Mucosa of descending colon (tissue), 3 donors: ENCODE data around the gene RICTOR. TPM values are rescaled to one million over a fixed set of nuclear protein-coding genes. Genes with fewer than 3 reads are reported as not detected.

ENCODE experiments used
- ATAC-seq: fragments of 200-7000 bp; cut with Tn5 transposase; one replicate; pipeline ENCODE4 v1.9.1; 2020; ENCODE audit warnings: mild to moderate bottlenecking, moderate library complexity
- DNase-seq, 3 donors: peaks; one replicate each; pipeline ENCODE4 v3.0.0-alpha.2; 2020
- H3K36me3 ChIP-seq: fragments of 200-600 bp; one replicate; pipeline ENCODE4 v1.8.0; 2021; ENCODE audit warnings: low read depth, mild to moderate bottlenecking
- H3K4me1 ChIP-seq: fragments of 200-600 bp; one replicate; pipeline ENCODE4 v1.8.0; 2021; ENCODE audit warnings: low read depth, mild to moderate bottlenecking
- H3K4me3 ChIP-seq: fragments of 200-600 bp; one replicate; pipeline ENCODE4 v1.8.0; 2021; ENCODE audit warnings: mild to moderate bottlenecking
- H3K9me3 ChIP-seq: fragments of 200-600 bp; one replicate; pipeline ENCODE4 v1.8.0; 2021; ENCODE audit warnings: mild to moderate bottlenecking
- intact Hi-C, 2 donors: fragments of 100-400 bp; cut with DNase I in 1 of 2; cut with micrococcal nuclease in 1 of 2; formaldehyde crosslinking; loops; one replicate each; pipeline versions ENCODE4 v1.11.0 to v1.11.1; 2022; cut with DNase I, micrococcal nuclease
- total RNA-seq, 3 donors: library from RNA; stranded (reverse); fragmentation: NEBNext Ultra II Directional in 2 of 3; extraction: Animal tissue kit (Norgen Biotek cat#: 25700) in 2 of 3; gene quantifications; one replicate each; pipeline versions ENCODE4 v1.2.1 to v1.2.4, GENCODE V29; 2021 to 2023
- TF ChIP-seq, protein P1 (sequence below): fragments of 200-600 bp; IDR thresholded peaks from one replicate; pipeline ENCODE4 v1.8.0; 2022; ENCODE audit warnings: antibody characterized with exemption, mild to moderate bottlenecking
- donor health status: DM: no; HTN: no; CAD: no; lungs with moderate emphysema.
- donor health status: DM: no; HTN: no; CAD: no.
- donor health status: DM: no; HTN: yes; CAD: no.

Gene RICTOR
- total RNA-seq, 3 donors from 2014 or later, result 24.3 to 41.9 (median 36.5) TPM

DNA sequence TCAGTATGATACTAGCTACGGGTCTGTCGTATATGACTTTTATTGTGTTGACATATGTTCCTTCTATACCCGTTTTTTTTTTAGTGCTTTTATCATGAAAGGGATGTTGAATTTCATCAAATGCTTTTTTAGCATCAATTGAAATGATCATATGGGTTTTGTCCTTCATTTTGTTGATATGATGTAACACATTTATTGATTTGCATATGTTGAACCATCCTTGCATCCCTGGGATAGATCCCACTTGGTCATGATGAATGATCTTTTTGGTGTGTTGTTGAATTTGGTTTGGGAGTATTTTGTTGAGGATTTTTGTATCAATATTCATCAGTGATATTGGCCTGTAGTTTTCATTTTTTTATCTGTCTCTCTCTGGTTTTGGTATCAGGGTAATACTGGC is 177.4 kb downstream of the RICTOR start:
- H3K4me1 ChIP-seq, result no peaks in the 10 kb centered on the region
- no peak overlapping the region for H3K4me3 ChIP-seq
- H3K36me3 ChIP-seq, result no peaks in the 10 kb centered on the region
- TF ChIP-seq, protein P1, sequence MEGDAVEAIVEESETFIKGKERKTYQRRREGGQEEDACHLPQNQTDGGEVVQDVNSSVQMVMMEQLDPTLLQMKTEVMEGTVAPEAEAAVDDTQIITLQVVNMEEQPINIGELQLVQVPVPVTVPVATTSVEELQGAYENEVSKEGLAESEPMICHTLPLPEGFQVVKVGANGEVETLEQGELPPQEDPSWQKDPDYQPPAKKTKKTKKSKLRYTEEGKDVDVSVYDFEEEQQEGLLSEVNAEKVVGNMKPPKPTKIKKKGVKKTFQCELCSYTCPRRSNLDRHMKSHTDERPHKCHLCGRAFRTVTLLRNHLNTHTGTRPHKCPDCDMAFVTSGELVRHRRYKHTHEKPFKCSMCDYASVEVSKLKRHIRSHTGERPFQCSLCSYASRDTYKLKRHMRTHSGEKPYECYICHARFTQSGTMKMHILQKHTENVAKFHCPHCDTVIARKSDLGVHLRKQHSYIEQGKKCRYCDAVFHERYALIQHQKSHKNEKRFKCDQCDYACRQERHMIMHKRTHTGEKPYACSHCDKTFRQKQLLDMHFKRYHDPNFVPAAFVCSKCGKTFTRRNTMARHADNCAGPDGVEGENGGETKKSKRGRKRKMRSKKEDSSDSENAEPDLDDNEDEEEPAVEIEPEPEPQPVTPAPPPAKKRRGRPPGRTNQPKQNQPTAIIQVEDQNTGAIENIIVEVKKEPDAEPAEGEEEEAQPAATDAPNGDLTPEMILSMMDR, result no peak
- H3K9me3 ChIP-seq, result peaks cover 4% of the 10 kb centered on the region
- ATAC-seq (no peak), DNase-seq (no peak)
- intact Hi-C loops, result no loop called here

DNA sequence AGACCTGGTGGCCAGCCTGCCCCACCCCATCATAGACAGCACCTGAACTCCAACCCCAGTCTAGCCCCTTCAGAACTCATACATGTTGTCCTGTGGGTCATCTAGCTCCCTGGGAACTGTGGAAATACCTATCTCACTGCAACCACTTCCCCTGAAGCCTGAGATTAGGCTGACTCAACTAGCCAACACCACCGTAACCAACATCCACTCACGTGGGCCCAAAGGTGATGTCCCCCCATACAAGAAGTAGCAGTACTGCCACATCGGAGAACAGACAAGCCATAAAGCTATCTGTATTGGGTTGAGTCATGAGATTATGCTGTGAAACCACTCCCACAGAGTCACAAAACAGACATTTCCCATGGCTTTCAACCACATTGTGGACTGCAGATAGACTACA is 181.8 kb downstream of the RICTOR start:
- no peaks in the 10 kb centered on the region for H3K4me1 ChIP-seq
- no peak for DNase-seq
- intact Hi-C loops, result no loop called here
- no peak for ATAC-seq
- TF ChIP-seq, protein P1, result no peak
- H3K9me3 ChIP-seq, result peaks cover 4% of the 10 kb centered on the region
- H3K36me3 ChIP-seq, result no peaks in the 10 kb centered on the region
- H3K4me3 ChIP-seq, result no peak overlapping the region

DNA sequence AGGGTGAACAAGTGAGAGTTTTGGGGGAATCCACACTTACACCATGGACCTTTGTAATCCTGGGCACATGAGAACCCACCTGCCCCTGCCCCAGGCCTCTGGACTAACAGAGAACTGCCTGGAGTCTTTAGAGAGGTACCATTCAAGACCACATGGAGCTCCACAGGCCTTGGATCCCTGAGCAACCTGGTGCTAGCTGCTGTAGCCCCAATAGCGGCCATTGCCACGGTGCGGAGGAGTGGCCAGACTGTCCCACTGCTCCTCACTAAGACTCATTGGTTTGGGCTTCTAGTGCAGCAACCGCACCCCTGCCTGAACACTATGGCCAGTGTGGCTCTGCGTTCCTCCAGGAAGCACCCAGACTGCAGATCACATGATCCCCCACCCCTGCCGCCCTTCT is 182.6 kb downstream of the RICTOR start:
- DNase-seq (no peak), ATAC-seq (no peak)
- intact Hi-C loops, result no loop called here
- Histone ChIP-seq H3K4me3 (no peak overlapping the region), H3K36me3 (no peaks in the 10 kb centered on the region), H3K9me3 (peaks cover 4% of the 10 kb centered on the region), H3K4me1 (no peaks in the 10 kb centered on the region)
- TF ChIP-seq, protein P1, result no peak

DNA sequence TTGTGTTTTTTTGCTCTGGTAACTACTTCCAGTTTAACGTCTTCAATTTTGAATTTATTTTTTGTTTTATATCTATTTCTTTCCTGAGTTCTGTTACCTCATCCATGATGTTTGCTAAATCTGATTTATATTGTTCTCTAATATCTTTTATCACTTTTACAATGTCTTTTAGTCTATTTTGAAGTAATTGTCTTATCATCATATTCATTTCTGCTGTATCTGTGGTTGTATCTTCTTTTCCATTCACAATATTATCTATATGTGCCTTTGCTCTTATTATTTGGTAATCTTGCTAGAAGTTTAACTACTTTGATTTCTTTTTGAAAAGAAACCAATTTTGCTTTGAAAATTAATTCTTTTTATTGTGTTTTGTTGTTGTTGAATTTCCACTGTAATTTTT is 184.8 kb downstream of the RICTOR start:
- no peaks in the 10 kb centered on the region for H3K9me3 ChIP-seq
- H3K4me1 ChIP-seq, result no peaks in the 10 kb centered on the region
- DNase-seq (no peak), ATAC-seq (no peak)
- H3K4me3 ChIP-seq, result no peak overlapping the region
- intact Hi-C loops, result no loop called here
- TF ChIP-seq, protein P1, result no peak
- no peaks in the 10 kb centered on the region for H3K36me3 ChIP-seq

DNA sequence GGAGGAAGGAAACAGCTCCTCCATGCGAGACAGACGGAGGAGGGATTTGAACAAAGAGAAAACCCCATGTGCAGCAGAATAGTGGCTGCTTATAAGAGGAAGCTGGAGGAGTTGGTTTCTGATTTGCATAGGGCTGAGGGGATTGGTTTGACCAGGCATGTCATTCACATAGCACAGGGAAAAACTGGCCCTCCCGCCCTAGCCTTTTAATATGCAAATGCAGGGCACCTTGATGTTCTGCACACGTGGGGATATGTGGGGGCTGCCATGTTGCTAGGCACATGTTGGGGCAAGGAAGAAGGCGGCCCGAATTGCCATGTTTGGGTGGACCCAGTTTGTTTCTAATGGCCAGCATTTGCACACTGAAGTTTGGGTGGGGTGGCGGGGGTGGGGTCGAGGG is 186.2 kb downstream of the RICTOR start:
- ATAC-seq (no peak), DNase-seq (no peak)
- H3K36me3 ChIP-seq, result no peaks in the 10 kb centered on the region
- H3K9me3 ChIP-seq, result no peaks in the 10 kb centered on the region
- intact Hi-C loops, result no loop called here
- H3K4me1 ChIP-seq, result no peaks in the 10 kb centered on the region
- no peak overlapping the region for H3K4me3 ChIP-seq
- TF ChIP-seq, protein P1, result no peak

Other genes starting within 250 kb of the RICTOR start
- gene OSMR, start 228.4 kb downstream of the RICTOR start, total RNA-seq, result 10 to 100 TPM in 2 of 3 donors, 1 to 10 TPM in 1; 3.3 to 24.9 (median 13.0) TPM
- 10 to 100 TPM; 11.5 to 19.4 (median 13.1) TPM for gene FYB1, start 145.2 kb upstream of the RICTOR start, total RNA-seq